ENCODE results near the gene TMEM8B. TPM values are rescaled to one million over a fixed set of nuclear protein-coding genes. Genes with fewer than 3 reads are reported as not detected.

Gene TMEM8B
- total and polyA plus RNA-seq, 2 of the 8 experiments (the other 6 are each of a cell fraction or from before 2014, with no cell fraction given): 7.5 to 10.4 TPM

DNA sequence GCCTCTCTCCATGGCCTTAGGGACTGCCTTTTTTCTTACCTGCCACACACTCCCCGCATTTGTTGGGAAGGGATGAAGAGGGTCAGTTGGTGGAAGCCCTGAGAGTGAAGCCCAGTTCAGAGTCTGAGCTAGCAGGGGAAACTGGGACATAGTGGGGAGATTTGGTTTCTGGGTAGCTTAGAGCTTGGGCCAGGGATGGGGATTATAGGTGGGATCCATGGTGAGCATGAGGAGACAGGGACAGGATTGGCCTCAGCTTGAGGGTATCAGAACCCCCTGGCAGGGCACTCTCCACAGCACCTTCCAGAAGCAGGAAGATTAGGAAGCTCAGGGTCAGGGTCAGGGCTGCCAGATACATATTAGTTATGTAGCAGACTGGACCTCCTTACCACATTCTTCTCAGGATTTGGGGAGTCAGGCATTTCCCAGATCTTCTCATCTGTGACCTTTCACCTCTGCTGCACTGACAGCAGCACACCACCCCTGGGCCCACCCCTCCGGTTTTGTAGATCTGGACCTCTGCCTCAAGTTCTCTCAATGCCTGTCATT is 23.3 kb downstream of the TMEM8B start:
- no peak overlapping the region for H4K8ac ChIP-seq (ENCODE audit: extremely low read depth, insufficient read depth, low read length)
- H4K5ac ChIP-seq (ENCODE audit: insufficient read length, low read depth, low read length): no peak overlapping the region
- FAIRE-seq: no peak
- H3K23ac ChIP-seq (ENCODE audit: insufficient read length): no peak overlapping the region
- H2BK15ac ChIP-seq (ENCODE audit: low read length): no peak overlapping the region
- no peaks in the 10 kb centered on the region for H3K79me1 ChIP-seq (ENCODE audit: low read depth, low read length)
- TF ChIP-seq HDAC6 (IDR thresholded peaks at IDR 0.05; ENCODE audit: low read depth, low read length): no peak
- TF ChIP-seq KDM1A (IDR thresholded peaks at IDR 0.05; ENCODE audit: borderline replicate concordance, low read length): no peak
- TF ChIP-seq, protein P1, sequence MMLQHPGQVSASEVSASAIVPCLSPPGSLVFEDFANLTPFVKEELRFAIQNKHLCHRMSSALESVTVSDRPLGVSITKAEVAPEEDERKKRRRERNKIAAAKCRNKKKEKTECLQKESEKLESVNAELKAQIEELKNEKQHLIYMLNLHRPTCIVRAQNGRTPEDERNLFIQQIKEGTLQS (IDR thresholded peaks at IDR 0.05; ENCODE audit: insufficient read depth, low read depth, low read length): no peak
- no peak for TF ChIP-seq SIRT6 (IDR thresholded peaks at IDR 0.05; ENCODE audit: low read length)
- H3K14ac ChIP-seq (ENCODE audit: insufficient read length): no peak overlapping the region
- DNase-seq (ENCODE audit: low read depth in 1 of 2, low spot score in 2 of 2): no peak
- no peak overlapping the region for H3K18ac ChIP-seq (ENCODE audit: extremely low read depth, low read length)
- no peak overlapping the region for H3K4me2 ChIP-seq (ENCODE audit: insufficient read depth in 1 of 2, low read depth in 2 of 2, low read length in 2 of 2)
- H3K9ac ChIP-seq (replicated peaks in 1 of 4; ENCODE audit: extremely low read depth in 1 of 4, low read depth in 3 of 4, low read length in 3 of 4): no peak overlapping the region
- H3K27ac ChIP-seq (ENCODE audit: low read depth, low read length): no peak overlapping the region
- peaks cover 0 to under 1% (median 0%) of the 10 kb centered on the region in 4 experiments; a peak in 1 of 7 replicates for H3K27me3 ChIP-seq (replicated peaks in 1 of 4; ENCODE audit: control insufficient read depth in 3 of 4, extremely low read depth in 1 of 4, insufficient read depth in 3 of 4, low read length in 3 of 4)
- no peak overlapping the region for H2BK20ac ChIP-seq (ENCODE audit: low read length)
- 88% methylated on average over 2 of the region's 2 CpGs; no CpG with 5 or more reads in 1 of the 2 experiments for WGBS, 2 experiments (ENCODE audit: extremely low coverage in 1 of 2, insufficient coverage in 1 of 2, insufficient read length in 1 of 2, insufficient replicate concordance in 2 of 2, low coverage in 1 of 2, low lambda C conversion rate in 2 of 2, missing lambda C conversion rate in 1 of 2)
- no peaks in the 10 kb centered on the region for H3K79me2 ChIP-seq (ENCODE audit: control insufficient read depth in 1 of 2, insufficient read depth in 2 of 2, low read length in 2 of 2)
- peaks cover 0 to 4% (median 1%) of the 10 kb centered on the region in 4 experiments; a peak in 2 of 8 replicates for H3K36me3 ChIP-seq (ENCODE audit: control insufficient read depth in 2 of 4, insufficient read depth in 4 of 4, low read length in 3 of 4)
- H3K4ac ChIP-seq (replicated peaks; ENCODE audit: insufficient read length, low read depth, low read length): no peak overlapping the region
- H3K4me3 ChIP-seq (ENCODE audit: extremely low read depth in 1 of 4, insufficient read depth in 2 of 4, low read depth in 3 of 4, low read length in 4 of 4): no peak overlapping the region
- H3K56ac ChIP-seq (replicated peaks; ENCODE audit: insufficient read length, low read depth, low read length): no peak overlapping the region
- no peak overlapping the region for H2AK5ac ChIP-seq (ENCODE audit: low read depth, low read length)
- POLR2A ChIA-PET (ENCODE audit: partially characterized antibody): interaction anchor here (1.3 kb wide), 1 partner anchor 10 kb away, joined by 3 read pairs; no protein-coding TSS in a partner anchor
- no peak overlapping the region for H2BK12ac ChIP-seq (ENCODE audit: low read depth, low read length)
- no peaks in the 10 kb centered on the region for H3K9me3 ChIP-seq (ENCODE audit: insufficient read depth in 2 of 2, low read depth in 1 of 2, low read length in 1 of 2)
- CTCF ChIA-PET (ENCODE audit: partially characterized antibody): interaction anchor here (0.8 to 1.6 kb wide), 4 partner anchors 17 to 188 kb away, joined by 3 to 6 read pairs (median 4); partner anchors contain the start of gene ARHGEF39
- H4K20me1 ChIP-seq (replicated peaks in 1 of 2; ENCODE audit: control insufficient read depth in 1 of 2, insufficient read depth in 2 of 2, low read length in 2 of 2): no peaks in the 10 kb centered on the region
- no peak overlapping the region for H2BK5ac ChIP-seq (ENCODE audit: low read depth, low read length)
- no peak overlapping the region for H2BK120ac ChIP-seq (replicated peaks; ENCODE audit: low read depth, low read length)
- H3K4me1 ChIP-seq (replicated peaks in 1 of 4; ENCODE audit: control insufficient read depth in 3 of 4, insufficient read depth in 4 of 4, low read length in 3 of 4): no peaks in the 10 kb centered on the region; a peak in 1 of 7 replicates
- H4K91ac ChIP-seq (replicated peaks; ENCODE audit: insufficient read length, low read length): no peak overlapping the region
- no peak overlapping the region for H2AFZ ChIP-seq (ENCODE audit: low read length)
- H3K23me2 ChIP-seq (ENCODE audit: low read depth, low read length): no peaks in the 10 kb centered on the region
